ENCODE results near the gene FKBP1A.

Gene FKBP1A

GRCh38 chr20:1423625-1424106 lies 30.8 kb upstream of the FKBP1A start:
- H3K4me2 ChIP-seq (ENCODE audit: low read length), result no peak overlapping the region
- no peaks in the 10 kb centered on the region for H4K20me1 ChIP-seq (ENCODE audit: insufficient read depth, low read length)
- H3K9me3 ChIP-seq (ENCODE audit: insufficient read depth, low read length), result peaks cover 3% of the 10 kb centered on the region; the same call in 1 of the 2 replicates
- H3K36me3 ChIP-seq (replicated peaks; ENCODE audit: low read depth, low read length), result no peaks in the 10 kb centered on the region
- H3K9ac ChIP-seq (ENCODE audit: low read length), result no peak overlapping the region
- no peak overlapping the region for H2AFZ ChIP-seq (ENCODE audit: low read depth, low read length)
- no peak overlapping the region for H3K27ac ChIP-seq (ENCODE audit: low read length)
- H3K4me3 ChIP-seq (ENCODE audit: low read length), result no peak overlapping the region
- H3K27me3 ChIP-seq (ENCODE audit: low read depth, low read length), result 0 out of 2 replicates have a peak, but pooled peaks cover 2% of the 10 kb centered on the region
- no peaks in the 10 kb centered on the region for H3K79me2 ChIP-seq (ENCODE audit: low read length)
- no peaks in the 10 kb centered on the region for H3K4me1 ChIP-seq (ENCODE audit: low read length)
- TF ChIP-seq, protein P1, sequence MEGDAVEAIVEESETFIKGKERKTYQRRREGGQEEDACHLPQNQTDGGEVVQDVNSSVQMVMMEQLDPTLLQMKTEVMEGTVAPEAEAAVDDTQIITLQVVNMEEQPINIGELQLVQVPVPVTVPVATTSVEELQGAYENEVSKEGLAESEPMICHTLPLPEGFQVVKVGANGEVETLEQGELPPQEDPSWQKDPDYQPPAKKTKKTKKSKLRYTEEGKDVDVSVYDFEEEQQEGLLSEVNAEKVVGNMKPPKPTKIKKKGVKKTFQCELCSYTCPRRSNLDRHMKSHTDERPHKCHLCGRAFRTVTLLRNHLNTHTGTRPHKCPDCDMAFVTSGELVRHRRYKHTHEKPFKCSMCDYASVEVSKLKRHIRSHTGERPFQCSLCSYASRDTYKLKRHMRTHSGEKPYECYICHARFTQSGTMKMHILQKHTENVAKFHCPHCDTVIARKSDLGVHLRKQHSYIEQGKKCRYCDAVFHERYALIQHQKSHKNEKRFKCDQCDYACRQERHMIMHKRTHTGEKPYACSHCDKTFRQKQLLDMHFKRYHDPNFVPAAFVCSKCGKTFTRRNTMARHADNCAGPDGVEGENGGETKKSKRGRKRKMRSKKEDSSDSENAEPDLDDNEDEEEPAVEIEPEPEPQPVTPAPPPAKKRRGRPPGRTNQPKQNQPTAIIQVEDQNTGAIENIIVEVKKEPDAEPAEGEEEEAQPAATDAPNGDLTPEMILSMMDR (IDR thresholded peaks at IDR 0.05; ENCODE audit: low read depth, low read length), result no peak
- no peak for TF ChIP-seq EZH2phosphoT487 (IDR thresholded peaks at IDR 0.05; ENCODE audit: low read depth)

DNA sequence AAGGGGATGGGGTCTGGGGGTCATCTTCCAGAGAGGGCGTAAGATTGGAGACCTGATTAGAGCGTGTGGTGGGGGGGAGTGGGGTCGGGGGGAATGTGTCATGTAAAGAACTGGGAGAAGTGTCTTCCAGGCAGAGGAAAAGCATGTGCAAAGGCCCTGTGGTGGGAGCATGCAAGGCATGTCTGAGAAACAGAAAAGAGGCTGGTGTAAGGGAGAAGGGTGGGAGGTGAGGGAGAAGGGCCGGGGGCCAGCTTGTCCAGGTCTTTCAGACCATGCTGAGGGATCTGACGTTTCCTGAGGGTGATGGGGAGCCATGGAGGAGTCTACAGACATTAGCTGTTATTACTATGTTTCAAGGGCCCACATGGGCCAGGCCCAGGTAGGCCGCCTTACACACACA lies 30.4 kb upstream of the FKBP1A start:
- Histone ChIP-seq H3K79me2 (ENCODE audit: low read length) (no peaks in the 10 kb centered on the region), H4K20me1 (ENCODE audit: insufficient read depth, low read length) (no peaks in the 10 kb centered on the region), H3K4me1 (ENCODE audit: low read length) (no peaks in the 10 kb centered on the region), H3K9me3 (ENCODE audit: insufficient read depth, low read length) (peaks cover 3% of the 10 kb centered on the region; the same call in 1 of the 2 replicates), H3K27ac (ENCODE audit: low read length) (no peak overlapping the region), H3K36me3 (replicated peaks; ENCODE audit: low read depth, low read length) (no peaks in the 10 kb centered on the region), H3K4me2 (ENCODE audit: low read length) (no peak overlapping the region), H3K4me3 (ENCODE audit: low read length) (no peak overlapping the region), H3K9ac (ENCODE audit: low read length) (no peak overlapping the region), H3K27me3 (ENCODE audit: low read depth, low read length) (peaks cover 6% of the 10 kb centered on the region; the same call in 1 of the 2 replicates), H2AFZ (ENCODE audit: low read depth, low read length) (no peak overlapping the region)
- TF ChIP-seq, protein P1 (IDR thresholded peaks at IDR 0.05; ENCODE audit: low read depth, low read length), result no peak
- TF ChIP-seq EZH2phosphoT487 (IDR thresholded peaks at IDR 0.05; ENCODE audit: low read depth), result no peak

DNA sequence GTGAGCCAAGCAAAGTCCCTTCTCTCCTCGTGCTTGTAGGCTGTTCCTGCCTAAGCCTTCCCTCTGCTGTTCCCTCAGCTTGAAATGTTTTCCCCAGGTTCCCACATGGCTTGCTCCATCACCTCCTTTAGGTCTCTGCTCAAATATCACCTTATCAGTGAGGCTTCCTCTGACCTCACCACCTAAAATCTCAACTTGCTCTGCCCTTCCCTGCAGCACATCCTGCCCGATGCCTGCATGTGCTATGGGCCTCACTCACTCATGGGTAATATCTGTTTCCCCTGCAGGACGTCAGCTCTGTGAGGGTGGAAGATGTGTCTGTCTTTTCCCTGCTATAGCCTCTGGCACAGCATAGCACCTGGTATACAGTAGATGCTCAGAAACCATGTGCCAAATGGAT lies 29.9 kb upstream of the FKBP1A start:
- no peaks in the 10 kb centered on the region for H3K79me2 ChIP-seq (ENCODE audit: low read length)
- H3K4me3 ChIP-seq (ENCODE audit: low read length), result no peak overlapping the region
- no peaks in the 10 kb centered on the region for H3K4me1 ChIP-seq (ENCODE audit: low read length)
- no peaks in the 10 kb centered on the region for H3K36me3 ChIP-seq (replicated peaks; ENCODE audit: low read depth, low read length)
- H2AFZ ChIP-seq (ENCODE audit: low read depth, low read length), result no peak overlapping the region
- TF ChIP-seq, protein P1 (IDR thresholded peaks at IDR 0.05; ENCODE audit: low read depth, low read length), result no peak
- no peak for TF ChIP-seq EZH2phosphoT487 (IDR thresholded peaks at IDR 0.05; ENCODE audit: low read depth)
- peaks cover 6% of the 10 kb centered on the region; the same call in 1 of the 2 replicates for H3K27me3 ChIP-seq (ENCODE audit: low read depth, low read length)
- no peaks in the 10 kb centered on the region for H4K20me1 ChIP-seq (ENCODE audit: insufficient read depth, low read length)
- no peak overlapping the region for H3K27ac ChIP-seq (ENCODE audit: low read length)
- H3K9ac ChIP-seq (ENCODE audit: low read length), result no peak overlapping the region
- H3K4me2 ChIP-seq (ENCODE audit: low read length), result no peak overlapping the region
- peaks cover 3% of the 10 kb centered on the region; the same call in 1 of the 2 replicates for H3K9me3 ChIP-seq (ENCODE audit: insufficient read depth, low read length)

DNA sequence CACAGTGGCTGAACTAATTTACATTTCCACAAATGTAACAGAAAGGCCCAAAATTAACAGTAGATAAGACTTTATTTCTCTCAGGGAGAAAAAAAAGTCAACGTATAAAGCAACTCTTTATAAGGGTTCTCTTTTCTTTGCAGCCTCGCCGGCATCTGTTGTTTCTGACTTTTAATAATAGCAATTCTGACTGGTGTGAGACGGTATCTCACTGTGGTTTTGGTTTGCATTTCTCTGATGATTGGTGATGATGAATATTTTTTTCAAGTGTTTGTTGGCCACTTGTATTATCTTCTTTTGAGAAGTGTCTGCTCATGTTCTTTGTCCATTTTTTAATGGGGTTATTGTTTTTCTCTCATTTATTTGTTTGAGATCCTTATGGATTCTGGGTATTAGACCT lies 27.2 kb upstream of the FKBP1A start:
- H3K27me3 ChIP-seq (ENCODE audit: low read depth, low read length), result peaks cover 15% of the 10 kb centered on the region
- no peaks in the 10 kb centered on the region for H3K4me1 ChIP-seq (ENCODE audit: low read length)

More for the DNA sequence above, 27.2 kb upstream of the FKBP1A start:
- Histone ChIP-seq H3K9ac (ENCODE audit: low read length) (no peak overlapping the region), H2AFZ (ENCODE audit: low read depth, low read length) (no peak overlapping the region), H3K79me2 (ENCODE audit: low read length) (no peaks in the 10 kb centered on the region), H3K4me2 (ENCODE audit: low read length) (no peak overlapping the region), H3K4me3 (ENCODE audit: low read length) (no peak overlapping the region), H4K20me1 (ENCODE audit: insufficient read depth, low read length) (no peaks in the 10 kb centered on the region), H3K27ac (ENCODE audit: low read length) (no peak overlapping the region), H3K9me3 (ENCODE audit: insufficient read depth, low read length) (peaks cover 3% of the 10 kb centered on the region; the same call in 1 of the 2 replicates), H3K36me3 (replicated peaks; ENCODE audit: low read depth, low read length) (no peaks in the 10 kb centered on the region)
- TF ChIP-seq, protein P1 (IDR thresholded peaks at IDR 0.05; ENCODE audit: low read depth, low read length), result no peak
- no peak for TF ChIP-seq EZH2phosphoT487 (IDR thresholded peaks at IDR 0.05; ENCODE audit: low read depth)

Data from OCI-LY3 (cell line).